OCI-LY3 (cell line): ENCODE measurements around the gene PDE4D.

Source experiments
- CTCF ChIP-seq: fragments of 200-600, 300-600 bp; sonication (generic); IDR thresholded peaks from 2 replicates; pipeline ENCODE4 v1.5.1; 2014; ENCODE audit warnings: antibody characterized with exemption, low read length, low read depth
- EZH2phosphoT487 ChIP-seq: fragments of 200-600 bp; shearing (Covaris generic); IDR thresholded peaks from 2 replicates; pipeline ENCODE4 v1.6.1; 2018; ENCODE audit warnings: antibody characterized with exemption, mixed run types, low read depth

DNA sequence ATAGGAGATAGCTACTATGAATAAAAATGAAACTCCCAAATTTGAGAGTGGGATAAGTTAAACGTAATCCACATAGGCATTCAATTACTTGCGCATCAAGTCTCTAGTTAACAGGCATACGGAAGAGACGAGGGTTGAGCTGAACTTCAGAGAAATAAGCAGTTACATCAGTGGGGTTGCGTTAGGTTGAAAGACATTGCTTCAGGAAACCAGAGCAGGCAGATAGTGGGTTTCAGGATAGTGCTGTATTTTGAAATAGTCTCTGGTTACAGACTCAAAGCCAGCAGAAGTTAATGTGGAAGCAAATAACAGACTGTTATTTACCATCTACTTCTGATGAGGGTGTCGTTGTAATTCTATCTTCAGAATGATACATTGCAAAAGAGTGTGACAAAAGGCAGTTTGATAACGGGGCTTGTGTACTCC, 533.4 kb downstream of the PDE4D start:
- TF ChIP-seq CTCF (no peak), EZH2phosphoT487 (no peak)
